KG1 (cell line): ENCODE results near the gene BRD3.
"Not testable (repeated sequence)": the region's sequence is repeated elsewhere in the genome, so short reads cannot be mapped to it uniquely, and the experiment has no call there.

Experiments used
- DNase-seq: peaks from one replicate; lab custom pipeline; 2025; lab: John Stamatoyannopoulos, UW

BRD3 gene

DNA sequence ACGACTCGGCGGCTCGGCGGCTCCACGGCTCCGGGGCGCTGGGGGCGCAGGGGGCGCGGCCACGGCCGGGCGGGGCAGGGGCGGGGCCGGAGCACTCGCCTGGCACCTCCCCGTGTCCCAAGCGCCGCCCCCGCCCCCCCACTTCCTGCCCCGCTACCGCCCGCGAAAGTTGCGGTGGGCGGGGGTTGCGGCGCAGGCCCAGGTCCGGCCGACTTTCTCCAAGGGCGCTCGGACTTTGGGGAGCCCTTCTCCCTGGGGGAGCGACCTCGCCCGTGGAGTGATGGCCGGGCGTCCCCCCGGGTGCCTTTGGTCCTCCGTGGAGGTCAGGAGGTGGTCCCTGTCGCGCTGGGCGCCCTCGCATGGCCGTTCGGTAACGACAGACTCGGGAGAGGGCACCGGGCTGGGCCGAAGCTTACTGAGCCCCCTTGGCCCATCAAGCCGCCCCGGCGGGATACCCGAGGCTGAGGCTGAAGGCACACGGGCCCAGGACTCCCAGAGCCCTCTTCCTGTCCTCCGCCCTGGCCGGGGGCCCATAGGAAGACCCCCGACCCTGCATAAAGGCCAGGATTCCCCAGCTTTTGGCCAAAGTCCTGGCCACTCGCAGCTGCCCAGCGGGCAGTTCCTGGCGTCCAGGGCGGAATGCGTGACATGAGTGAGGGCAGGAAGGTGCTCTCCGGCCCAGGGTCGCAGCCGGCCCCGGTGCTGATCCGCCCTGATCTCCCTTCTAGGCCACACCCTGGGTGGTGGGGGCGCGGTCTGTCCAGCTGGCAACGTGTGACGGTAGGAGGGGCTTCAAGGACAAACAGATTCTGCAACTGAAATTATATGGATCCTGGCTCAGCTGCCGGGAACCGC is 74.8 kb downstream of the BRD3 start:
- no peak for DNase-seq

DNA sequence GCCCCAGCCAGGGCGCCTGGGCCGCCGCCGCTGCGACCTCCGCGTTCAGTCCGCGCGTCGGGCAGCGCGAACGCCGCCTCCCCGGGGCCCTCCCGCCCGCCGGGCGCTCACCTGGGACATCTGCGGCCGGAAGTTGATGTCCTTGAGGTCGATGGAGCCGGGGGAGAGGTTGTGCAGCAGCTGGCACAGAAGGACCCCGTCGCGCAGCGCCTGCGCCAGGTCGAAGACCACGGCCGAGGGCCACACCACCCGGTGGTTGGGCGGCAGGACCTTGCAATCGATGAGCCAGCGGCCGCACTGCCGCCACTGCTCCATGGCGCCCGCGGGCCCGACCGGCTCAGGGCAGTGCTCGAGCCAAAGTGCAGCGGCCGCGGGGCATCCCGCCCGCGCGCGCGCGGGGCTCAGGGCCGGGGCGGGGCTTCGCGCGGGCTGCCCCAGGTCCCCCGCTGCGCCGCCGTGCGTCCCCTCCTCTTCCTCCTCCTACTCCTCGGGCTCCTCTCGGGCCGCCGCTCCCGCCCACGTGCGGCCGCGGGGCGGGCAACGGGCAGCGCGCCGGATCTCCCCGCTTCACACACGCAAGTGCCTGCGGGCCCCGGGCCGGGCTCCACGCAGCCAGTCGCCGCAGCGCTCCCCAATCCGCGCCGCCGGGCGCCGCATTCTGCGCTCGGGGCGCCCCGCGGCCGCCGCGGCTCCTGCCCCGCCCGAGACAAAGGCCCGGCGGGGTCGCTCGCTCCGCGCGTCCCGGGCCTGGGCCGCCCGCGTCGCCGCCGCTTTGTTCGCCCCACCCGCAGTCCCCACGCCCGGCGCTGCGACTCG is 75.7 kb downstream of the BRD3 start, which contains the start of gene VAV2:
VAV2 (minus strand) TSS at position 361 of the 816 bp plus-strand sequence; CDS start at position 315, 46 bp downstream.
- no peak for DNase-seq

DNA sequence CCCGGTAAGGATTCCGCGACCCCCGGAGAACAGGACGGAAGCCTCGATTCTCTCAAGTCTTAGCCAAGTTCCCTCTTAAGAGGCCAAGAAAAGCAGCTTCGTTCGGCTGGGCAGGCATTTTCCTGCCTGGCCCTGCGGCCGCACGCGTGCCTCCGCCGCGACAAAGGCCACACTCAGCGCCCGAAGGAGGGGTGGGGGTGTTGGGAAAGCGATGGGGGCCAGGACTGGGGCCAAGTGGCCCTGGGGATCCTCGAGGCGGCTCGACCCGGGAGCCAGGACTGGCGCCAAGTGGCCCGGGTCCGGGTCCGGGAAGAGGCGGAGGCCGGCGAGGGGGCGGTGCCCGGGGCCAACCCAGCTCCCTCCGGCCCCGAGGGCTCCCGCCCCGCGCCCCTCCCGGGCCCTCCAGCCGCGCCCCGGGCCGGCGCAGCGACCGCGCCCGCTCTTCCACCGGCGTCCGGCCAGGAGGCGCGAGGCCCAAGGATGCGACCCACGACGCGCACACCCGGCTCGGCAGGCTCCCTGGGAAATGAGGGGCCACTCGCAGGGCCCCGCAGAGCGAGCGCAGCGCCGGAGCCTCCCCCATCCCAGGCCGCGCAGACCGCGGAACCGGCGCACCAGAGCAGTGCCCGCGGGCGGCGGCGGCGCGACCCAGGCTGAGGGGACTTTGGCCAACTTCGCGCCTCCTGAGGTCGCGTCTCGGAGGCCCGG is 76.5 kb downstream of the BRD3 start:
- no peak for DNase-seq

DNA sequence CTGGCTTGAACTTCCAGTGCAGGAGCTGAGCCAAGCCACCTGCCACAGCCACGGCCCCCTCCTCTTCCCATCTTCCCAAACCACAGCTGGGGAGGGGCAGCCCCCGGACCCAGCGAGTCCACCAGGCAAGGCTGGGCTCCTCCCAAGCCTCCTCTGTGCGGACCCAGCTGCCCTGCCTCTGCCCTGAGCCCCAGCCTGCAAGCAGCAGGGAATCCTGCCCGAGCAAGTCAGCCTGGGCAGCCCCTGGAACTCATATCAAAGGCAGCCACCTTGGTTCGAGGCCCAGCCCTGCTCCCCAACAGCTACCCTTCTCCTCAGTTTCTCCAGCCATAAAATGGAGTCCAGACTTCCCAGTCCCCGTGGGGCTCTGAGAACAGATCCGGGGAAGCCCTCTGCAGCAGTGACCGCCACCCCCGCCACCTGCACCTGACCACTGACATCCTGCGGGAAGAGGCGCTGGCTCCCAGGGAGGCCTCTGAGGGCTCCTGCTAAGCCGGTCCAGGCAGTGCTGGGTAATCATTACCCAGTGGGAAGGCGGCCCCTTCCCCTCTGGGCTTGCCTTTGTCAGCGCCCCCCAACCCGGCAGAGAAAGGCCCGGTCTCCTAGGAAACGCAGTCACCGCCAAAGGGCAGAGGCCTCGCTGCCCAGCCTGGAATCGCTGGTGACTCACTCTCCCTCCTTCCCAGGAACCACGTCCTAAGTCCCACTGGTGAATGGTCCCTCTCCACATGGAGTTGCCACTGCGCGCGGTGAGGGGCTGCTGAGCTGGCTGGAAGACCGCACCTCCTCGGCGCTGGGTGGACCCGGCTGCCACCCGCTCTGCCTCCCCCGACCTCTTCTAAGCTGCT is 77.2 kb downstream of the BRD3 start:
- DNase-seq: no peak

DNA sequence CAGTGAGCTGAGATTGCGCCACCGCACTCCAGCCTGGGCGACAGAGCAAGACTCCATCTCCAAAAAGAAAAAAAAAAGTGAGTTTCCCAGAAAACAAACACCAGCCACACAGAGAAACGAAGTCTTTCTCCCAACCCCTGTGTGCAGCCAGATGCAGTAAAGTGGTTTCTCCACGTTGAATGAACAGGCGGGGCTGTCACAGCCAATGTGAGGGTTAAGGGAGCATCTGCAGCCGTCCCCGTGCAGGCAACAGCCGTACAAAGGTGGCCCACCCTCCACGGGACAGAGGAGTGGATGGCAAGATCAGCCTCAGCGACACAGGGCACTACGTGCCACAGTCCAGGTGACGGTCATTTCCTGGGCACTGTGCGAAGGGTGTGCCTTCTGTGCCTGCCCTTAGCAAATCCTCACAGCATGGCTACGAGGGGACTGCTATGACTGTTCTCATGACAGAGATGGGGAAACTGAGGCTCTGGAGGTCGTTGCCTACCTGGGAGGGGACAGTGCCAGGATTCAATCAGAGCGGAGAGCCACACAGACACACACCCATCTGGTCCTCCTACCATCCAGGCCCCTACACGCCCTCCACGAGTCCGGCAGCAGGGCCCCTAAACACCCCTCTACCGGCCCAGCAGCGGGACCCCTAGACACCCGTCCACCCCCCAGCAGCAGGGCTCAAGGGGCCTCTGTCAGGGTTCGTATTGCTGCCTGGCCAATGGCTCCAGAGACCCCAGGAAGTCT is 78.0 kb downstream of the BRD3 start:
- no peak for DNase-seq

DNA sequence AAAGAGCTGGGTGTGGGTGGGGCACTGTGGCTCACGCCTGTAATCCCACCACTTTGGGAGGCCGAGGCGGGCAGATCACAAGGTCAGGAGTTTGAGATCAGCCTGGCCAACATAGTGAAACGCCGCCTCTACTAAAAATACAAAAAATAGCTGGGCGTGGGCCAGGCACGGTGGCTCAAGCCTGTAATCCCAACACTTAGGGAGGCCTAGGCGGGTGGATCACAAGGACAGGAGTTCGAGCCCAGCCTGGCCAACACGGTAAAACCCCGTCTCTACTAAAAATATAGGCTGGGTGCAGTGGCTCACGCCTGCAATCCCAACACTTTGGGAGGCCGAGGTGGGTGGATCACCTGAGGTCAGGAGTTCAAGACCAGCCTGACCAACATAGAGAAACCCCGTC is 79.1 kb downstream of the BRD3 start:
- not testable (repeated sequence) for DNase-seq

DNA sequence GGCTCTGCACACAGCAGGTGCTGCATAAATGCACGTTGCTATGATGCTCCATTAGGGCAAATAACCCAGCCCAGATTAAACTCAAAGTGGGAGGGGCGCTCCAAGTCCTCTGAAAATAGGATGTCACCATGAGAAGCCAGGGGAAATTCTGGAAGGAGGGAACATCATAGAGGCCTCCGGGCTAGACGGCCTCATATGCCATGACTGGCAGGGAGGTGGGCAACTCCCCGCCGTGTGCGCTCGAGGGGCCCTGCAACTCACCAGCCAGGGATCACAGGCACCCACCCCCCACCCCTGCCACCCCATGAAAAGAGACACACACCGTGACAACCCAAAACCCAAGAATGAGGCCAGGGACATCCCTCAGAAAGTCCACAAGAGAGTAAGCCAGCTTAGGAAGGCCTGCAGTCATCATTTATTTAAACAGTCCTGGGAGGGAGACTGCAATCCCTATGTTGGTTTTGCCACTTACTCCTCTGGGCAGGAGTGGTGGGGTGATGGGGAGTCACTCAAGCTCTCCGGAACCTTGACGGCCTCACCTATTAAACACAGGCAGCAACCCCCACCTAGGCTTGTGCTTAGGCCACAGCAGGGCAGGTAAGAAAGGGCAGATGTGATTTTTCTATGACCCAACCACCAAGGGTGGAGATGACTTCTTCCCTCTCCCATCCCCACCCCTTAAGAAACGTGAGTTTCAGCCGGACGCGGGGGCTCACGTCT is 79.7 kb downstream of the BRD3 start:
- no peak for DNase-seq

DNA sequence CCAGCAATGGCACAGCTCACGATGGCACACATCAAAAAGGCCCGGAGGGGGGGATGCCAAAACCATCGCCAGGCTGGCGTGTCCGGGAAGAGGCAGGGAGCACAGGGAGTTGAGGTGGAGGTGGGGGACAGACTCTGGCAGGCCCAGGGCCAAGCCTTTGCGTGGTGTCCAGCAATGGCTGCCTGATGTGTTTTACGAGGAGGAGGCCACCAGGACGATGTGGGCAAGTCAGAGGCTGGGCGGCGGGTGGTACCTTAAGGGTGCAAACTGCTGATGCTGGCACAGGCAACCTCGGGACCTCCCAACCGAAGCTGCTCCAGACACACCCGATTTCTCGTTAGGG is 80.4 kb downstream of the BRD3 start:
- no peak for DNase-seq

DNA sequence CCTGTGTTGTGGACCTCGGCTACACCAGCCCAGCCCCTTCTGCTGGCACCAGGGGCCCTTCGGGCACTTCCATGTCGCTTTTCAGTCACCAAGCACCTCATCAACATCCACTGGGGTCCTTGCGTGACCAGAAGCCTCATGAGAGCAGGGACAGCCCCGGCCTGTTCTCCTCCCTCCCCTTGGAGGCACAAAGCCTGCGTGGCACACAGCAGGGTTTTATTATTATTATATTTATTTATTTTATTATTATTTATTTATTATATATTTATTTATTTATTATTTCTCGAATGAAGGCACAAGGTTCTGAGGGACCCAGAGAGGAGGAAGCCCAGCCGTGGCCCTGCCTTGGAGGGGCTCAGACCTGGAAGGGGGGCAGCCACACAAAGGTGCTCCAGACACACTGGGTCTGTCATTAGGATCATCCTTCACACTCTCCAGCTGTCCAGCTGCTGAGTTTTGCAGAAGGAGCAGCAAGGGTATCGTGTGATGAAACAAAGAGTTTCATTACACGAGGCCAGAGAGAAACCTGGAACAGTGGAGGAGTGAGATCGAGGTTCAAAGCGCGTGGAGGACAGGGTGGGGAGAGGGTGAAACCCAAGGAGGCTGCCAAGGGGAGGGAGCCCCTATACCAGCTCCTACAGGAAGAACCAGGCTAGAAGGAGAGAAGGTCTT is 80.9 kb downstream of the BRD3 start:
- no peak for DNase-seq

DNA sequence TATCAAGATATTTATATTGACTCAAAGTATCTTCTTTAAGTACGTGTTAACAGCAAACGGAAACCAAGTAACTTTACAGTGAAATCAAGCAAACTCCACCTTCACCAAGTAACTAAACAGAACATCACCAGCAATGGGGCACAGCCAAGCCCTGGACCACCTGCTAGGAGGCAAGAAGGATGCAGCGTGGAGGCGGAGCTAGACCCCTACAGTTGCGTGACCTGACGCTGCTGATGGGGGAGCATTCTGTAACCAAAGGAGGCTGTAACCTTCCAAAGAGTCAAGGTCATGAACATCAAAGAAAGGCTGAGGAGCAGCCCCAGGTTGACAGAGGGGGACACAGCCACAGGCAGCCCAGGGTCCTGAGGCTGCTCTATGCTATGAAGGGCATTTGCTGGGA is 81.8 kb downstream of the BRD3 start:
- DNase-seq: no peak

DNA sequence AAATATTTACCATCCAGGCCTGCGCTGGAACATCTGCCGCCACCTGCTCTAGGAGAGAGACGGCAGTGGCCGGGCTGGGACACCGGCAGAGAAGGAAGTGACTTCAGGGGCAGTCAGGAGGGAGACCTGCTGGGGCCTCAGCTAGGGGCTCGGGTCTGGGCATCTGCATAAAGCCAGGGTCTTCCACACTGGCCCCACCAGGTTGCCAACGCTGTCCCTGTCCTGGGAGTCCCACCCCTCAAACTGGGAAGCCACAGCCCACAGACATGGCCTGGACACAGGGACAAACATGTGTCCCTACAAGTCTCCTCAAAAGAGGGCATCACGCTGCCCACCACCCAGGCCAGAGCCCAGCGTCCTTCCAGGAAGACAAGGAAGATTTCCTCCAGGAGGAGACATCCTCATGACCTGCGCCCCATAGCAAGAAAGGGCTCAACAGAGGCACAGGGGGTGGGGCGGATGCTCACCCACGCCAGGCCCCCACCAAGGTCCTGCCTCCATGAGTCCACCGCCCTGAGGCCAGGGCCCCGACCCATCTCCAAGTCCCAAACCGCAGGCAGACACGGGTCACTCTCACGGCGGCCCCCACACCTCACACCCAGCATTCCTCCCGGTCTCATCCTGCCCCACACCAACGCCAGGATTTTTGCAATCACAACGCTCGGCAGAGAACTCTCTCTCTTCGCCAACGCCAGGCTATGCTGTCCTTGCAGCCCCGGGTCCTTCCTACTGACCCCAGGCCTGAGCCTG is 84.7 kb downstream of the BRD3 start:
- DNase-seq: no peak

DNA sequence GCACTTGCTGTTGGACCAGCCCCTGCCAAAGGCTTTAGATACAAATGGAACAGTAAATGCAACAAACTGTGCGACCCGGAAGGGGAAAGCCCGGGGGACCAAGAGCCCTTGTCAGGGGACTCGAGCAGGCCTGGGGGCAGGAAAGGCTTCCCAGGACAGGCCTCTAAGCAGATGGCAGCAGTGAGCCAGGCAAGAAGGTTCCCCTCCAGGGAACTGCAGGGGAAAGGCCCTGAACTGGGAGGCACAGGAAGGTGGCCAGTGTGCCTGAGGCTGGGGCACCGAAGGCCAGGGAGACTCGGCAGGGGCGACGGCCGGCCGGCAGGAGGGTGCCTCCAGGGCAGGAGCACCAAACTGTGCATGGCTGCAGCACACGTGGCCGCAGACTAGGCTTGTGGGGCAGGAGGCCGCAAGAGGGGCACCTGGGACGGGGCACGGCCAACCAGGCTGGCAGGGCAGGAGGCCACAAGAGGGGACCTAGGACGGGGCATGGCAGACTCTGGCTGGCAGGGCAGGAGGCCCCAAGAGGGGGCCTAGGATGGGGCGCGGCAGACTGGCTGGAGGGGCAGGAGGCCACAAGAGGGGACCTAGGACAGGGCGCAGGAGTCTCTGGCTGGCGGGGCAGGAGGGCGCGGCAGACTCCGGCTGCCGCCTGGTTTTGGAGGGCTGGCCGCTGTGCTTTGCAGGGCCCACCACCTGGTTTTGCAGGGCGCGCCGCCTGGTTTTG is 85.7 kb downstream of the BRD3 start:
- no peak for DNase-seq

DNA sequence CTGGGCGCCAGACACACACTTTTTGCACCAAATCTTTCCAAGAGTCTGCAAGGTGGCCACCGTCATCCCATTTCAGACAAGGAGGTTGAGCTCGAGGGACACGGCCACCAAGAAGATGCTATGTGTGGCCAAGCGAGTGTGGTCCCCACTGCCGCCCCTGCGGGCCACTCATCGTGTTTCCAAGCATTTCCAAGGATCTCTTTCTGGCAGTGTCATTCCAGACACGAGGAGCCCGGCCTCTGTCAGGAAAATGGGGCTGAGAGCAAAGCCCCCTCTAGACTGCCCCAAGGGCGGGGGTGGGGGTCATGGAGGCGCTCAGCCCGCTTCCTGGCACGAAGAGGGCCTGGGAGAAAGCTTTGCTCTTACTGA is 86.3 kb downstream of the BRD3 start:
- DNase-seq: no peak

DNA sequence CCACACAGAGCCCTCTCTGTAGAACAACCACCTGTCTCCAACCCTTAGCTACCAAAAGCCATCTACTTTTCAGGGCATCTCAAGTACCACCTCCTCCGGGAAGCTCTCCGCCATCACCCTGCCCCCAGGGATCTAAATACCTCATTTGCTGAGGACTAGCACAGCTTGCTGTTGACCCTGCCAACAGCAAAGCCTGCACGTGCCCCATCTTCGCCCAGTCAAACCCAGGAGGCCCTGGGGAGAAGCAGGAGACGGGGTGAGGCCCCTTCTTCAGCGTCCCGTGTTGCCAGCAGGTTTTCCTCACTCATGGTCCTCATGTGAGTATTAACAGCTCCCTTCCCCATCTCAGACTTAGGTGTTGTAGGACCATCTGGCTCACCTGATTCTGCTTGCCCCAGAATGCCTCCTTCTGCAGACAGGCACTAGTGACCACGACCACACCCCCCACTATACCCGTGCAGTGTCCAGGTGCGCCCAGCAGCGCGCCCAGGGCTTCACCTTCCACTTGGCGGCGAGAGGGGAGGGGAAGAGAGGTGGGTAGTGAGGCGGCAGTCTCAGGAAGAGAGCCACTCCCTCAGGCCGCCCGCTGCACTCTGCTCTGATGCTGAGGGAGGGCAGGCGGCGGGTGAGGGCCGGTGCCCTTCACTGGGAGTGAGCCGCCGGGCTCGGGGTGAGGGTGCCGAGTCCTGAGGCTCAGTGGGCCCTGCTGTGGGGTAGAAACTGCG is 86.8 kb downstream of the BRD3 start:
- DNase-seq: no peak
